NCI-H2029 treated with DMSO at 0.1 percent for 48 hours (cell line): Measurements from ENCODE around the gene DNAJC1.
"Not testable (repeated sequence)": the region's sequence is repeated elsewhere in the genome, so short reads cannot be mapped to it uniquely, and the experiment has no call there.

Experiments
- DNase-seq: peaks from one replicate; lab custom pipeline; 2025; lab: John Stamatoyannopoulos, UW

DNAJC1 gene

GRCh38 chr10:21825345-21825744, 178.2 kb downstream of the DNAJC1 start:
- DNase-seq, result no peak

GRCh38 chr10:21824409-21824808, 179.1 kb downstream of the DNAJC1 start:
- DNase-seq, result no peak

DNA sequence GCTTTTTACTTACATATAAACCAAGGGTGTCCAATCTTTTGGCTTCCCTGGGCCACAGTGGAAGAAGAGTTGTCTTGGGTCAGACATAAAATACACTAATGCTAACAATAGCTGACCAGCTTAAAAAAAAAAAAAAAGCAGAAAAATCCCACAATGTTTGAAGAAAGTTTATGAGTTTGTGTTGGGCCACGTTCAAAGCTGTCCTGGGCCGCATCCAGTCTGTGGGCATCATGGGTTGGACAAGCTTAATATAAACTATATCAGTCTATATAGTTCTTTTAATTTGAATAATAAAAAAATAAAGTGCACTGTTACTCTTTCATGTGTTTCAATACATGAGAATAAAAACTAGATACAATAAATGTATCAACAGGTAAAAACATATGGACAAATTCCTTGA, 179.9 kb downstream of the DNAJC1 start:
- DNase-seq, result no peak

DNA sequence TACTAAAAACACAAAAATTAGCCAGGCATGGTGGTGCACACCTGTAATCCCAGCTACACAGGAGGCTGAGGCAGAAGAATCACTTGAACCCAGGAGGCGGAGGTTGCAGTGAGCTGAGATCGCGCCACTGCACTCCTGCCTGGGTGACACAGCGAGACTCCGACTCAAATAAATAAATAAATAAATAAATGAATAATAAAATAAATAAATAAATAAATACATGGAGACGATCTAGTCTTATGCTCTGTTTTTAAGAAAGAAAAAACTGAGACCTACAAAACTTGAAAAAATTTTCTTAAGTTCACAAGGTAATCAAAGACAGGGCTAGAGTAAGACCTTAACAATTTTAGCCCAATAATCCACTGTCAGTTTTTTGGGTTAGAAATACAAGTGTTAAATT, 181.3 kb downstream of the DNAJC1 start:
- not testable (repeated sequence) for DNase-seq

DNA sequence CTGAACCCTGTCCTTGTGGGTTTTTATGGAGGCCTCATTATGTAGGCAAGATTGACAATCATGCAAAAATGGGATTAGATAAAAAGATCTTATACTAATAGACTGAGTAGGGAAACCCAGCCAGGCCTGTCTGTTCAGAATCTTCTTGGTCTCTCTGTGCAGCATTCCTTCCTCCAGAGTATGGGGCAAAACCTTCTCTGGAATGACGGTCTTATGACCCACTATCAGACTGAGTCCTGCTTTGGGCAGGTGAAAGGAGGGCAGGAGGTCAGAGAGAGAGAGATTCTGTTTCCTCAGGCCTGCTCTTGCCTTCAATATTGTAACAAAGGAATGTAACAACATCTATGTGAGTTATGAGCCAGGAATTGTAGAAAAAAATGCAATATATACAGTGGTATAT, 182.6 kb downstream of the DNAJC1 start:
- no peak for DNase-seq

- not testable (repeated sequence) for DNase-seq
Observed at GRCh38 chr10:21818416-21818815, 185.1 kb downstream of the DNAJC1 start.

DNA sequence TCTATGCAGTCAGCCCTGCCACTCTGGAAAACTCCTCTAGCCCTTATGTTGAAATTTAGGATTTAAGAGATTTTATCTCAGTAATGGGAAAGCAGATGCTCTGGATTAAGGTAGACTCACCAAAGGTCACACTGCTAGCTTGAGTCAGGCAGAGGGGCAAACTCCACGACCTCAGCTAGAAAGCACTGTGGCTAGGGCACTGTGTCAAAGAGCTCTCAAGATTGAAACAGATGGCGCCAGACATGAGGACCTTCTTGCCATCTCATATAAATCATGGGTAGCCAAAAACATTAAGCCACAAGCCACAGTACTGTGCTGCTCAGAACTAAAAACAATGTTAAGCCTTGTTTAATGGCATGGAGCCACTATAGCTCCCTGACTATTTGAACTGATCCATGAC, 188.7 kb downstream of the DNAJC1 start:
- no peak for DNase-seq

GRCh38 chr10:21813946-21814345, 189.6 kb downstream of the DNAJC1 start:
- no peak for DNase-seq

DNA sequence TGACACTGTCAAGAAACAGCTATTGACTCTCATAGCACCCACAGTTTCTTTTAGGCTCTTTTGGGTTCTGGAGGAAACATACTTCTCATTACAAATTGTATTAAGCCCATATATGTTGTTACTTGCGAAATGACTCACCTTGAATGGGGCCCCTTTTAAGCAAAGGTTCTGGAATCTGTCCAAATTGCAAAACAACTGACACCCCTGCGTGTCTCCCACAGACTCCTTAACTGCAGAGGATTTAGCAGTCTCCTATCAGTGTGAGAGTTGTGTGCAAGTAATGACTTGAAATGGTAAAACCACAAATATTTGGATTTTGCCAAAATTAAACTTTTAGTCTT, 192.3 kb downstream of the DNAJC1 start:
- DNase-seq, result no peak

GRCh38 chr10:21810582-21811244, 192.8 kb downstream of the DNAJC1 start:
- no peak for DNase-seq

DNA sequence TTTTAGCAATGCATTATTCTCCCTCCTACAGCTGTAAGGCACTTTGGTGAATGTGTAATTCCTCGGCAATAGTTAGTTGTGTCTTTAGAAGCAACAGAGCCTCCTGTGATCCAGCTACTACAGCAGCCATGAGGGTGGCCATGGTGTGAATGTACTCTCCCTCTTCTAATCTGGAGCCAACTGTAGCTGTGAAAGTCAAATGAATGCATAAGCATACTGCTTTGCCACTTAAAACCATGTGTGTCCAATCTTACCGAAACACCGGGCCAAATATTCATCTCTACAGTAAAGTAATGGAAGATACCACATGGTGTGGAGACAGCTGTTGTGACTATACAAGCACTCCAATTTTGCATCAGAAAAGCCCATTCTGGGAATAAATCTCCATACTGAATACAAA, 195.0 kb downstream of the DNAJC1 start:
- DNase-seq, result no peak

GRCh38 chr10:21807180-21807579, 196.3 kb downstream of the DNAJC1 start:
- DNase-seq, result no peak

DNA sequence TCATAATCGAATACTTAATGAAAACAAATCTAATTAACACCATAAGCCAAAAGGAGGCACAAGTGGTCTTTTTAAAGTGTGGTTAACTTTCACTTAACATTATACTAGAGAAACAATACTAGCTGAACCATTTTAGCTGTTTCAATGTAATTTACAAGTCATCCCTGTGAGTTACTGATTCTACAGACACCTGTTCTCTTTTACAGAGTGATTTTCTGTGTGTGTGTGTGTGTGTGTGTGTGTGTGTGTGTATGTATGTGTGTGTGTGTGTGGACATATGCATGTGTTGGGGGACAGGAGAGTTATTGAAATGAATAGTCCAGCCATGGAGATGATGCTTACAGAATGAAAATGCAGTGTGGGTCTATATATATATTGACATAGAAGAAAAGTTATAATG, 200.2 kb downstream of the DNAJC1 start:
- no peak for DNase-seq

GRCh38 chr10:21801609-21802008, 201.9 kb downstream of the DNAJC1 start:
- DNase-seq, result no peak

DNA sequence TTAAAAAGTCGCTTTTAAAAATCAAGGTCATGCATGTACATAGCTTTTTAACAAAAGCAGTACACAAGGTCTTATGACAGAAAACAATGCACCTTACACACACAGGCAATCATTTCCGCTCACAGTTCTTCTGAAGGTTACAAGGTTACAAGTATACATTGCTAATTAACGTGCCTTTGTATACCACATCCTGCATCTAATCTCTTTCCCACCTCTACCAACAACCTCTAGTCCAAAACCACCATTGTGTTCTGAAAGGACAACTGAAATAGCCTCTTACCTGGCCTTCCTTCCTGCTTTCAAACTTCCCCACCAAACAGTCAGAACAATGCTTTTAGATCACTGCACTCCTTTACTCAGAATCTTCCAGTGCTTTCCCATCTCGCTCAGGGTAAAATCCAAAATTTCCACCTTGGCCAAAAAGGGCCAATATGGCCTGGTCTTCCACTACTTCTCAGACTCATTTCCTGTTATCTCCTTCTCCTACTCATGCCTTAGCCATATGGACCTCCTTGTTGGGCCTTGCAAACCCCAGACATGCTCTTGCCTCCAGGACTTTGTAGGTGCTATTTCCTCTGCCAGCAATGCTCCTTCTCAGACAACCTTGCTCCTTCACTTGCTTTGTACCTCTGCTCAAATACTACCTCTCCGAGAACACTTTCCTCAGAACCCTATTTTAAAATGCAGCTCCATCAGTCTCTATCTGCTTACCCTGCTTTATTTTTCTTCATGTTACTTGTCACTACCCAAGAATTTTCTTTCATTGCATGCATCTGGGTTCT, 205.4 kb downstream of the DNAJC1 start:
- no peak for DNase-seq

DNA sequence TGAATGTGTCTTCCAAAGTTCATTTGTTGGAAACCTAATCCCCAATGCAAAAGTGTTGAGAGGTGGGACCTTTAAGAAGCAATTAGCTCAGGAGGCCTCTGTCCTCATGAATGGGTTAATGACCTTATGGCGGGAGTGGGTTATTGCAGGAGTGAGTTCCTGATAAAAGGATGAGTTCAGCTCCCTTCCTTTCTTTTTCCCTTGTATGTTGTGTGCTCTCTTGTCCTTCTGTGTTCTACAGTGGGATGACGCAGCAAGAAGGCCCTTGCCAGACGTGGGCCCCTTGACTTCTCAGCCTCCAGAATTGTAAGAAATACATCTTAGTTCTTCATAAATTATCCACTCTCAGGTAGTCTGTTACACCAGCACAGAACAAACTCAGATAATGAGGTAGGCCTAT, 206.0 kb downstream of the DNAJC1 start:
- DNase-seq, result no peak

DNA sequence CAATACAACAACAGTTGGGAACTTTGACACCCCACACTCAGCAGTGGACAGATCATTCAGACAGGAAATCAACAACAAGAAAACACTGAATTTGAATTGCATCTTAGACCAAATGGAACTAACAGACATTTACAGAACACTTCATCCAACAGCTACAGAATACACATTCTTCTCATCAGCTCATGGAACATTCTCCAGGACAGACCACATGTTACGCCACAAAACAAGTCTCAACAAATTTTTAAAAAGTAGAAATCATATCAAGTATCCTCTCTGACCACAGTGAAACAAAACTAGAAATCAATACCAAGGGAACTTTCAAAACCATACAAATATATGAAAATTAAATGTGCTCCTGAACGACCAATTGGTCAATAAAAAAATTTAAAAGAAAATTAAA, 212.3 kb downstream of the DNAJC1 start:
- DNase-seq, result no peak

DNA sequence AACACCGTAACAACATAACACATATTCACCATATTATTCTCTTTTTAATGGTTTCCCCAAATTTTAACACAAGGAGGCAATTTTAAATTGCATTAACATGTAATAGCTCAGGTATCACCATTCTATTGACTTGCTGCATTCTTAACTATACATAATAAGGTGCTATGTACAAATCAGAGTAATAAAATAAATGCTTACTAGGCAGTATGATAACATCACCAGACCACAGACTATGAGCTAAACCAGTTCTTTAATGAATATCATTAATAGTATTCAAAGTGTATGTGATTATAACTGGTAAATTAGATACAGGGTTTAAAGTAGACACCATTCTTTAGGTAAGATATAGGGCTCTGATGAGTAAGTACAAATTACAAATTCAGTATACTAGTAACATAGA, 226.6 kb downstream of the DNAJC1 start:
- DNase-seq, result no peak

- DNase-seq, result no peak
Observed at GRCh38 chr10:21771219-21771618, 232.3 kb downstream of the DNAJC1 start.

DNA sequence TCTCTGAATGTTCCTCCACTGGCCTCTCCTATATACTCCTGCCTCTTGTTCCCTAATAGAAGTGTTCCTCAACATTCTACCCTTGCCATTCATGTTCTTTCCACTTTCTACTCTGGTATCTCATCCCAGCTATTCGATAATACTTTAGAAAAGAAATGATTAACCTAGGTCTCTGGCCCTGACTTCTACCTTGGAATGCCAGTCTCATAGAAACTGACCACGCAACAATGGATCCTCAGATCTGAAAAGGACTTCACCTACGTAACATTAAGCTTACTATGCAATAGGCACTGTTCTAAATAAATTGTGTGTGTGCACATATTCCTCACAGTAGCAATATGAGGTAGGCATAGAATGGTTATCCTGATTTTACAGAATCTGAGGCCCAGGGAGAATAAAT, 234.5 kb downstream of the DNAJC1 start:
- DNase-seq, result no peak

DNA sequence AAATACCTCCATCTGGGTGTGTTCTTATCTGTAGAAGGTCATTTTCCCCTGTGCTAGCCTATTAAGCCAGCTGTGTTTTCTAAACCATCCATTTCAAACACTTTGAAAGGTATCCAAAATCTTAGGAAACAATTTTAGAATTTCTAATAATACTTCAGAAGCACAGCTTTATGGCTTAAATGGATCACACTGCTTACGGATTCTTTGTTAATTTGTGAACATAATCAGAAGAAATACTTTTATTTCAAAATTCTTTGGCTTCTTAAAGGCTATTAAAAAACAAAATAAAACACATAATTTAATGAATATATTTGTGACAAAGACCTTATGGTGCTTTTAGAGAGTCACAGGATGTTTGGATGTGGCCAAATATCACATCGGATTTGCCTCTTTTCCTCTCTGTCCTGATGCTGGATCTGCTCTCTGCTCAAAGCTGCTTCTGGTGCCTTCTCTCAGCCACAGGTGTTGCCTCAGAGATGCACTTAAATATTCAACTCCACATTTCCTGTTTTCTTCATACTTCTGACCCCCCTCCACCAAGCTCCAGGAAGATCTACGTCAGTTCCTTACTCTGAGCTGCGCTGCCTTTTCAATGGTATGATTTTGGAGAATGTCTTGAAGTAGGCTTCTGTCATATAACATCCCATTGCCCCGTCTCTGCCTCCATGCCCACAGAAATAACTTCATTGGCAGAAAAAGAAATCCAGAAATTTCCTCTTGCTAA, 238.9 kb downstream of the DNAJC1 start:
- DNase-seq, result no peak

- DNase-seq, result no peak
Observed at GRCh38 chr10:21760332-21760731, 243.2 kb downstream of the DNAJC1 start.

DNA sequence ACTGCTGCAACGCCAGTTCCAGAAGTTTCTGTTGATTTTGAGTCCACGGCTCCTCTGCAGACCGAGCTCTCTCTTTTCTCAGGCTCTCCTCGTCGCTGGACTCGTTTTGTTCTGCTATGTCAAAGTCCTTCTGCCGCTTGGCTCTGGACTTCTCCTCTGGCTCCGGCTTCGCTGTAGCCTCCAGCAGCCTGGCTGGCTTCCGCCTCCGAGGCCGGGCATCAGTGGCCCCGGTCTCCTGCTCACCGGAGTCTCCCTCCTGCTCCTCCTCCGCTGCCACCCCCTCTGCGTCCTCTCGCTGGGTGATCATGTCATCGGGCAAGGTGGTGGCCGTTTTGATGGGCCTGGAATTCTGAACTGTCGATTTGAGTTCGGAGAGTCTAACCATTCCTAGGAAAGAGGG, 244.3 kb downstream of the DNAJC1 start:
- no peak for DNase-seq
